ENCODE measurements around the gene TPBGL. TPM values are rescaled to one million over a fixed set of nuclear protein-coding genes. Genes with fewer than 3 reads are reported as not detected.
A peak's percentile ranks its signal among the peaks of the same experiment; 100 is the strongest.

Gene TPBGL
- total and polyA plus RNA-seq, 2 donors, result 0.38 TPM; not detected in 1

- no peak overlapping the region for H3K4me3 ChIP-seq (ENCODE audit: low read depth, low read length)
- WGBS, result 93% methylated on average over 6 of the region's 6 CpGs
- H3K27ac ChIP-seq (ENCODE audit: low read depth), result no peak overlapping the region
- no peak for DNase-seq (ENCODE audit: extremely low spot score)
- no peaks in the 10 kb centered on the region for H3K36me3 ChIP-seq (ENCODE audit: insufficient read depth)
- H3K4me1 ChIP-seq (ENCODE audit: insufficient read depth), result no peaks in the 10 kb centered on the region
Measured at GRCh38 chr11:75202195-75202594, 38.4 kb upstream of the TPBGL start.

GRCh38 chr11:75203138-75203537, 37.4 kb upstream of the TPBGL start:
- 85% methylated on average over 13 of the region's 13 CpGs for WGBS
- H3K27ac ChIP-seq (ENCODE audit: low read depth), result no peak overlapping the region
- no peaks in the 10 kb centered on the region for H3K4me1 ChIP-seq (ENCODE audit: insufficient read depth)
- DNase-seq (ENCODE audit: extremely low spot score), result no peak
- no peaks in the 10 kb centered on the region for H3K36me3 ChIP-seq (ENCODE audit: insufficient read depth)
- H3K4me3 ChIP-seq (ENCODE audit: low read depth, low read length), result no peak overlapping the region

GRCh38 chr11:75203641-75204011, 36.9 kb upstream of the TPBGL start:
- WGBS, result 98% methylated on average over 2 of the region's 2 CpGs
- DNase-seq (ENCODE audit: extremely low spot score), result no peak
- no peak overlapping the region for H3K27ac ChIP-seq (ENCODE audit: low read depth)

GRCh38 chr11:75204012-75204674, 36.4 kb upstream of the TPBGL start:
- WGBS, result 90% methylated on average over 10 of the region's 10 CpGs
- H3K36me3 ChIP-seq (ENCODE audit: insufficient read depth), result no peaks in the 10 kb centered on the region
- no peak overlapping the region for H3K4me3 ChIP-seq (ENCODE audit: low read depth, low read length)
- H3K4me1 ChIP-seq (ENCODE audit: insufficient read depth), result no peaks in the 10 kb centered on the region
- H3K27ac ChIP-seq (ENCODE audit: low read depth), result no peak overlapping the region
- DNase-seq (ENCODE audit: extremely low spot score), result no peak

More at GRCh38 chr11:75203641-75204011, 36.9 kb upstream of the TPBGL start:
- Histone ChIP-seq H3K36me3 (ENCODE audit: insufficient read depth) (no peaks in the 10 kb centered on the region), H3K4me3 (ENCODE audit: low read depth, low read length) (no peak overlapping the region), H3K4me1 (ENCODE audit: insufficient read depth) (no peaks in the 10 kb centered on the region)

GRCh38 chr11:75204685-75205563, 35.6 kb upstream of the TPBGL start:
- WGBS, result 31% methylated on average over 9 of the region's 9 CpGs
- peak; percentile 41 for DNase-seq (ENCODE audit: extremely low spot score)
- Histone ChIP-seq H3K4me3 (ENCODE audit: low read depth, low read length) (no peak overlapping the region), H3K36me3 (ENCODE audit: insufficient read depth) (no peaks in the 10 kb centered on the region), H3K4me1 (ENCODE audit: insufficient read depth) (no peaks in the 10 kb centered on the region), H3K27ac (ENCODE audit: low read depth) (no peak overlapping the region)

GRCh38 chr11:75205564-75206020, 35.0 kb upstream of the TPBGL start:
- Histone ChIP-seq H3K4me3 (ENCODE audit: low read depth, low read length) (no peak overlapping the region), H3K4me1 (ENCODE audit: insufficient read depth) (no peaks in the 10 kb centered on the region), H3K27ac (ENCODE audit: low read depth) (no peak overlapping the region), H3K36me3 (ENCODE audit: insufficient read depth) (no peaks in the 10 kb centered on the region)
- DNase-seq (ENCODE audit: extremely low spot score), result no peak
- 55% methylated on average over 5 of the region's 5 CpGs for WGBS

- H3K4me1 ChIP-seq (ENCODE audit: insufficient read depth), result no peaks in the 10 kb centered on the region
- WGBS, result 52% methylated on average over 2 of the region's 2 CpGs
Measured at GRCh38 chr11:75208446-75208845, 32.1 kb upstream of the TPBGL start.

GRCh38 chr11:75212411-75212810, 28.2 kb upstream of the TPBGL start:
- 79% methylated on average over 5 of the region's 5 CpGs for WGBS

More at GRCh38 chr11:75208446-75208845, 32.1 kb upstream of the TPBGL start:
- DNase-seq (ENCODE audit: extremely low spot score), result no peak
- H3K4me3 ChIP-seq (ENCODE audit: low read depth, low read length), result no peak overlapping the region
- H3K36me3 ChIP-seq (ENCODE audit: insufficient read depth), result no peaks in the 10 kb centered on the region
- H3K27ac ChIP-seq (ENCODE audit: low read depth), result no peak overlapping the region

GRCh38 chr11:75214411-75214821, 26.2 kb upstream of the TPBGL start:
- Histone ChIP-seq H3K4me1 (ENCODE audit: insufficient read depth) (no peaks in the 10 kb centered on the region), H3K36me3 (ENCODE audit: insufficient read depth) (no peaks in the 10 kb centered on the region), H3K27ac (ENCODE audit: low read depth) (no peak overlapping the region), H3K4me3 (ENCODE audit: low read depth, low read length) (no peak overlapping the region)
- 1% methylated on average over 8 of the region's 8 CpGs for WGBS
- peak; percentile 52 for DNase-seq (ENCODE audit: extremely low spot score)

More at GRCh38 chr11:75212411-75212810, 28.2 kb upstream of the TPBGL start:
- H3K4me3 ChIP-seq (ENCODE audit: low read depth, low read length), result no peak overlapping the region
- DNase-seq (ENCODE audit: extremely low spot score), result no peak
- H3K27ac ChIP-seq (ENCODE audit: low read depth), result no peak overlapping the region
- no peaks in the 10 kb centered on the region for H3K4me1 ChIP-seq (ENCODE audit: insufficient read depth)
- no peaks in the 10 kb centered on the region for H3K36me3 ChIP-seq (ENCODE audit: insufficient read depth)

GRCh38 chr11:75214843-75215242, 25.7 kb upstream of the TPBGL start:
- Histone ChIP-seq H3K27ac (ENCODE audit: low read depth) (no peak overlapping the region), H3K36me3 (ENCODE audit: insufficient read depth) (no peaks in the 10 kb centered on the region), H3K4me1 (ENCODE audit: insufficient read depth) (no peaks in the 10 kb centered on the region), H3K4me3 (ENCODE audit: low read depth, low read length) (no peak overlapping the region)
- DNase-seq (ENCODE audit: extremely low spot score), result no peak

- WGBS, result 49% methylated on average over 2 of the region's 2 CpGs
- Histone ChIP-seq H3K27ac (ENCODE audit: low read depth) (no peak overlapping the region), H3K4me3 (ENCODE audit: low read depth, low read length) (no peak overlapping the region), H3K36me3 (ENCODE audit: insufficient read depth) (no peaks in the 10 kb centered on the region), H3K4me1 (ENCODE audit: insufficient read depth) (no peaks in the 10 kb centered on the region)
- no peak for DNase-seq (ENCODE audit: extremely low spot score)
Measured at GRCh38 chr11:75219869-75220268, 20.7 kb upstream of the TPBGL start.

GRCh38 chr11:75223954-75224643, 16.5 kb upstream of the TPBGL start:
- H3K27ac ChIP-seq (ENCODE audit: low read depth), result no peak overlapping the region
- H3K4me1 ChIP-seq (ENCODE audit: insufficient read depth), result no peaks in the 10 kb centered on the region
- no peak for DNase-seq (ENCODE audit: extremely low spot score)
- WGBS, result 44% methylated on average over 5 of the region's 5 CpGs
- no peak overlapping the region for H3K4me3 ChIP-seq (ENCODE audit: low read depth, low read length)
- no peaks in the 10 kb centered on the region for H3K36me3 ChIP-seq (ENCODE audit: insufficient read depth)

- WGBS, result 56% methylated on average over 4 of the region's 4 CpGs
- H3K27ac ChIP-seq (ENCODE audit: low read depth), result no peak overlapping the region
- no peaks in the 10 kb centered on the region for H3K4me1 ChIP-seq (ENCODE audit: insufficient read depth)
- no peak overlapping the region for H3K4me3 ChIP-seq (ENCODE audit: low read depth, low read length)
- no peak for DNase-seq (ENCODE audit: extremely low spot score)
- no peaks in the 10 kb centered on the region for H3K36me3 ChIP-seq (ENCODE audit: insufficient read depth)
Measured at GRCh38 chr11:75225794-75226193, 14.8 kb upstream of the TPBGL start.

Measured in urinary bladder (tissue), 4 donors.